Measurements from ENCODE around the gene BTK. TPM values are rescaled to one million over a fixed set of nuclear protein-coding genes. Genes with fewer than 3 reads are reported as not detected.
A peak's percentile ranks its signal among the peaks of the same experiment; 100 is the strongest.

The BTK gene
- total RNA-seq, 1 donor from 2014 or later = 0.43 TPM

- Histone ChIP-seq H3K9ac (ENCODE audit: low read length) (peak overlapping the region; percentile 88), H3K4me3 (ENCODE audit: insufficient read depth, low read depth, low read length) (peak overlapping the region; percentile 88), H2AFZ (ENCODE audit: low read depth, low read length) (peak overlapping the region; percentile 94), H3K27ac (ENCODE audit: low read depth, low read length) (peak overlapping the region; percentile 90), H3K9me3 (ENCODE audit: insufficient read depth, low read depth, low read length) (no peaks in the 10 kb centered on the region), H3K4me2 (ENCODE audit: low read length) (peak overlapping the region; percentile 96), H3K36me3 (ENCODE audit: insufficient read depth, low read length) (peaks cover 4% of the 10 kb centered on the region), H3K27me3 (ENCODE audit: insufficient read depth, low read length) (no peaks in the 10 kb centered on the region), H3K79me2 (ENCODE audit: insufficient read depth, low read length) (peaks cover 32% of the 10 kb centered on the region), H4K20me1 (ENCODE audit: insufficient read depth, low read length) (peaks cover 6% of the 10 kb centered on the region), H3K4me1 (ENCODE audit: insufficient read depth, low read length) (peaks cover 4% of the 10 kb centered on the region)
- Mint-ChIP-seq H3K9me3 (ENCODE audit: unreplicated experiment) (no peaks in the 10 kb centered on the region), H3K36me3 (ENCODE audit: low read depth, unreplicated experiment) (peaks cover 4% of the 10 kb centered on the region), H3K27me3 (ENCODE audit: low read depth, unreplicated experiment) (no peaks in the 10 kb centered on the region), H3K27ac (ENCODE audit: unreplicated experiment) (peak overlapping the region; percentile 53), H3K4me1 (ENCODE audit: low read depth, unreplicated experiment) (no peaks in the 10 kb centered on the region), H3K4me3 (ENCODE audit: unreplicated experiment) (peak overlapping the region; percentile 89)
- DNase-seq (ENCODE audit: low read depth) = no peak
- no peak for FAIRE-seq
- no peak for TF ChIP-seq CTCF (IDR thresholded peaks at IDR 0.05; ENCODE audit: insufficient read depth, low read depth, low read length)
- TF ChIP-seq EZH2 (IDR thresholded peaks at IDR 0.05; ENCODE audit: insufficient read depth, low read length) = no peak
Observed at GRCh38 chrX:101349193-101349562, 36.8 kb downstream of the BTK start.

- Histone ChIP-seq H4K20me1 (ENCODE audit: insufficient read depth, low read length) (peaks cover 6% of the 10 kb centered on the region), H3K4me2 (ENCODE audit: low read length) (peak within 1 kb of the TSS; percentile 96), H3K27ac (ENCODE audit: low read depth, low read length) (peak within 1 kb of the TSS; percentile 90), H3K4me3 (ENCODE audit: insufficient read depth, low read depth, low read length) (peak within 1 kb of the TSS; percentile 88), H3K4me1 (ENCODE audit: insufficient read depth, low read length) (peaks cover 4% of the 10 kb centered on the region), H3K9ac (ENCODE audit: low read length) (peak within 1 kb of the TSS; percentile 88), H2AFZ (ENCODE audit: low read depth, low read length) (peak within 1 kb of the TSS; percentile 94), H3K27me3 (ENCODE audit: insufficient read depth, low read length) (no peaks in the 10 kb centered on the region), H3K36me3 (ENCODE audit: insufficient read depth, low read length) (peaks cover 4% of the 10 kb centered on the region), H3K9me3 (ENCODE audit: insufficient read depth, low read depth, low read length) (no peaks in the 10 kb centered on the region), H3K79me2 (ENCODE audit: insufficient read depth, low read length) (peaks cover 32% of the 10 kb centered on the region)
- FAIRE-seq (no peak), DNase-seq (ENCODE audit: low read depth) (peak; percentile 49)
- H3K27ac Mint-ChIP-seq (ENCODE audit: unreplicated experiment) = peak within 1 kb of the TSS; percentile 53
- H3K4me3 Mint-ChIP-seq (ENCODE audit: unreplicated experiment) = peak within 1 kb of the TSS; percentile 89
- no peaks in the 10 kb centered on the region for H3K9me3 Mint-ChIP-seq (ENCODE audit: unreplicated experiment)
- H3K36me3 Mint-ChIP-seq (ENCODE audit: low read depth, unreplicated experiment) = peaks cover 4% of the 10 kb centered on the region
- H3K27me3 Mint-ChIP-seq (ENCODE audit: low read depth, unreplicated experiment) = no peaks in the 10 kb centered on the region
- TF ChIP-seq EZH2 (IDR thresholded peaks at IDR 0.05; ENCODE audit: insufficient read depth, low read length) (no peak), CTCF (IDR thresholded peaks at IDR 0.05; ENCODE audit: insufficient read depth, low read depth, low read length) (no peak)
- no peaks in the 10 kb centered on the region for H3K4me1 Mint-ChIP-seq (ENCODE audit: low read depth, unreplicated experiment)
Observed at GRCh38 chrX:101348452-101349192, 37.4 kb downstream of the BTK start, which contains the start of gene TIMM8A. TIMM8A (minus strand) TSS chrX:101348742; CDS start chrX:101348664, 78 bp downstream.
